GM19043 (cell line): ENCODE data around the gene AREG.

ENCODE experiments used
- ATAC-seq: cut with Tn5 transposase; IDR thresholded peaks from one replicate; pipeline ENCODE4 v1.9.1; 2021; ENCODE audit warnings: low read depth; ENCODE audit not compliant: unreplicated experiment

The AREG gene

DNA sequence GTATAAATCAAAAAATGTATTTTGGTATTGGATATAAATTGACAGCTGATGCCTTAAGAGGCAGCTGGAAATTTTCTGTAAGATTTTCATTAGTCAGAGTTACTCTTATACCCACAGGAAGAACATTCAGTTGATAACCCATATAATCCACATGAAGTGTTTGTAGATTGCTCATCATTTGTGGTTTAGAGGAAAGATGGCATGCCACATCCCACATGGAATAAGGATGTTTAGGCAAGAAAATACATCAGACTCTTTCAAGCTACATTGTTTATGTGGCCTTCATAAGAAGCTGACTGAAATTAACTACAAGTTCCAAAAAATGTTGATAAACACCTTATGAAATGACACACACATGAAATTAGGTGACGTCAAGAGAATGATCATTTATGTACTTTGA, 56.6 kb downstream of the AREG start:
- no peak for ATAC-seq

DNA sequence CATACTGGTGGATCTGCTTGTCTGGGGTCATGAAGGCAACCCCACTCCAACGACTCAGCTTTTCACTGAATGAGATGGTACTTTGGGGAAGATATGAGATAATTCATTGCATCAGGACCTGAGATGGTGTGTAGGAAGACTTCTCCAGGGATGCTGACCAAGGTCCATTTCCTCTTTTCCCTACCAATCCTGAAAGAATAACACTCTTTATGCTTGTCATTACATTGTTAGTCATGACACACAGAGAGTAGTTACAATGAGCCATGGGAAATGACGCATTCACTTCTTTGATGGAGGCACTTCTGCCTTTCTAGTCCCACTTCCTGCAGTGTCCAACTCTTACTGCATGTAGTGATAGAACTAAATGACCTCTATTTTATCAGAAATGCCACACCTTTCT, 58.6 kb downstream of the AREG start:
- no peak for ATAC-seq

DNA sequence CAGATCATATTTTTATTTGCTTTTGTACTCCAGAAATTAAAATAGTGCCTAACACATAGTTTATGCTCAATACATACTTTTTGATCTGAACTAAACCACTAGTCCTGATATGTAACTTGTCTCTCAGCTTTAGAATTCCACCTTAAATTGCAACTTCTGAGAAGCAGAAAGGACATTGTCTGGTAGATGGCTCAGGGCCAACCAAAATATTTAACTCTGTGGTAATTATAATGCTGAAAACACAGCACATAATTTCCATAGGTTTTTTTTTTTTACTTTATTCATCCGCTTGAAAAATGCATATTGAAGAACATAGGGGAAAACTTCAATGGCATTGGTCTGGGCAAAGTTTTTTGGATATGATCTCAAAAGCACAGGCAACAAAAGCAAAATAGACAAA, 59.3 kb downstream of the AREG start:
- ATAC-seq = no peak
